Measurements from ENCODE around the gene RTL9.

Gene RTL9

GRCh38 chrX:110317061-110317819 is 41.4 kb upstream of the RTL9 start:
- TF ChIP-seq, protein P1, sequence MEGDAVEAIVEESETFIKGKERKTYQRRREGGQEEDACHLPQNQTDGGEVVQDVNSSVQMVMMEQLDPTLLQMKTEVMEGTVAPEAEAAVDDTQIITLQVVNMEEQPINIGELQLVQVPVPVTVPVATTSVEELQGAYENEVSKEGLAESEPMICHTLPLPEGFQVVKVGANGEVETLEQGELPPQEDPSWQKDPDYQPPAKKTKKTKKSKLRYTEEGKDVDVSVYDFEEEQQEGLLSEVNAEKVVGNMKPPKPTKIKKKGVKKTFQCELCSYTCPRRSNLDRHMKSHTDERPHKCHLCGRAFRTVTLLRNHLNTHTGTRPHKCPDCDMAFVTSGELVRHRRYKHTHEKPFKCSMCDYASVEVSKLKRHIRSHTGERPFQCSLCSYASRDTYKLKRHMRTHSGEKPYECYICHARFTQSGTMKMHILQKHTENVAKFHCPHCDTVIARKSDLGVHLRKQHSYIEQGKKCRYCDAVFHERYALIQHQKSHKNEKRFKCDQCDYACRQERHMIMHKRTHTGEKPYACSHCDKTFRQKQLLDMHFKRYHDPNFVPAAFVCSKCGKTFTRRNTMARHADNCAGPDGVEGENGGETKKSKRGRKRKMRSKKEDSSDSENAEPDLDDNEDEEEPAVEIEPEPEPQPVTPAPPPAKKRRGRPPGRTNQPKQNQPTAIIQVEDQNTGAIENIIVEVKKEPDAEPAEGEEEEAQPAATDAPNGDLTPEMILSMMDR (IDR thresholded peaks at IDR 0.05; ENCODE audit: low read depth, low read length, missing control alignments) = no peak
- H3K4me3 ChIP-seq (replicated peaks; ENCODE audit: low read depth, low read length) = peak overlapping the region; percentile 79
- DNase-seq (ENCODE audit: extremely low read depth, low read depth) = no peak

- TF ChIP-seq, protein P1 (IDR thresholded peaks at IDR 0.05; ENCODE audit: low read depth, low read length, missing control alignments) = no peak
- H3K4me3 ChIP-seq (replicated peaks; ENCODE audit: low read depth, low read length) = peak within 1 kb of the TSS; percentile 79
- peak; percentile 30 for DNase-seq (ENCODE audit: extremely low read depth, low read depth)
Observed at GRCh38 chrX:110317820-110318663, 40.6 kb upstream of the RTL9 start, which contains the start of gene AMMECR1. AMMECR1 (minus strand) TSS chrX:110318085; CDS start chrX:110318071, 14 bp downstream.

DNA sequence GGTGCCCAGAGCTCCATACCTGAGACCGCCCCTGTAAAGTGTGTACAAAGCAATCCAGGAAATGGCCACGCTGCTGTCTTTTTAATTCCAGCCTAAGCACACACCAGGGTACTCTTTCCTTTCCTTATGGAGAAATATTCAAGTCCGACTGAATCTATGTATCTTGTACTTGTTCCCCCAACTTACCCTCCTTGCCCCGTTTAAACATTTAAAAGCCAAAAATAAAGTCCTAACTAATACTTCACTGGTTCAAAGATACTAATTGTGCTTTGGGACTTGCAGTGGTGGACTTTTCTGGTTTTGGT is 40.0 kb upstream of the RTL9 start:
- TF ChIP-seq, protein P1 (IDR thresholded peaks at IDR 0.05; ENCODE audit: low read depth, low read length, missing control alignments) = no peak
- no peak for DNase-seq (ENCODE audit: extremely low read depth, low read depth)
- H3K4me3 ChIP-seq (replicated peaks; ENCODE audit: low read depth, low read length) = peak overlapping the region; percentile 79

DNA sequence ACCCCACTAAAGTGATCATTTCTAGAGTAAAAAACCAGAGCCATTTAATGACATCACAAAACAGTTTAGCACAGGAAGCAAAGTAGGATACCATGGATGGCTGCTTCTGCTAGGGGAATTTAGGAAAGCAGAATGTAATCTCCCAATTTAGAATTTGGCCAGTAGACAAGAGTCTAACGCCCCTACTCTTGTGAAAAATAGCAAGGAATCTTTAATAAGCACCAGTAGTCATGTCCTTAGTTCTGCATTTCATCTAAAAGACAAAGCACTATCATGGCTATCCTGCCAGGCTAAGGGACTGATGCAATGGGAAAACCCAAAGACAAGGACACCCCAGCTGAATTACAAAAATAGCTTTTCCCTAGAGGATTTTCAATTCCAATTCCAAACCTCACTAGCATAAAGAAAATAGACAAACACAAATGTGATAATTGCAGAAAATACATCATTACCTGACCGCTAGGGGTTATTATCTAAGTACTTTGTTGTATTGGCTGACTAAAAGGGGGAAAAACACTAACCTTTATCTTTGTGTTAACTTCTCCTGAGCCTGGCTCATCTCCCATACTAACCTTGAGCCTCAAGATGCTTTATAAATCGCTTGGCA is 38.2 kb upstream of the RTL9 start:
- no peak overlapping the region for H3K4me3 ChIP-seq (replicated peaks; ENCODE audit: low read depth, low read length)
- no peak for DNase-seq (ENCODE audit: extremely low read depth, low read depth)
- TF ChIP-seq, protein P1 (IDR thresholded peaks at IDR 0.05; ENCODE audit: low read depth, low read length, missing control alignments) = no peak

GRCh38 chrX:110321081-110321480 is 37.6 kb upstream of the RTL9 start:
- no peak overlapping the region for H3K4me3 ChIP-seq (replicated peaks; ENCODE audit: low read depth, low read length)
- DNase-seq (ENCODE audit: extremely low read depth, low read depth) = no peak
- TF ChIP-seq, protein P1 (IDR thresholded peaks at IDR 0.05; ENCODE audit: low read depth, low read length, missing control alignments) = no peak

GRCh38 chrX:110321670-110322069 is 37.0 kb upstream of the RTL9 start:
- TF ChIP-seq, protein P1 (IDR thresholded peaks at IDR 0.05; ENCODE audit: low read depth, low read length, missing control alignments) = no peak
- no peak overlapping the region for H3K4me3 ChIP-seq (replicated peaks; ENCODE audit: low read depth, low read length)
- DNase-seq (ENCODE audit: extremely low read depth, low read depth) = no peak
